HCT116 (cell line): ENCODE data around the gene PPP1R16B. TPM values are rescaled to one million over a fixed set of nuclear protein-coding genes. Genes with fewer than 3 reads are reported as not detected.

Experiments
- ATAC-seq: fragments of 200-7000 bp; cut with Tn5 transposase; 2 replicates; pipeline ENCODE4 v1.9.1; 2020; ENCODE audit warnings: mild to moderate bottlenecking, moderate library complexity
- BruUV-seq: library from RNA; stranded (reverse); fragments of 400-500 nt; replicated peaks from 2 replicates; lab custom pipeline; 2021; lab: Mats Ljungman, UMichigan
- CTCF ChIA-PET: fragments of 300-600 bp; sonication (Branson Sonifier 250); formaldehyde crosslinking; loops from one replicate; lab custom pipeline; 2021; ENCODE audit warnings: antibody characterized with exemption; lab: Charles Lee
- POLR2A ChIA-PET: fragments of 300-600, 350-600 bp; sonication (Branson Sonifier 250); formaldehyde crosslinking; loops from one replicate; lab custom pipeline; 2021; ENCODE audit warnings: antibody characterized with exemption; lab: Charles Lee
- RAD21 ChIA-PET, 2 experiments: fragments of 300-600 bp; sonication (Branson Sonifier 250); formaldehyde crosslinking; loops; one replicate each; lab custom pipeline; 2023; ENCODE audit warnings: low total read pairs in 2 of 2; ENCODE audit not compliant: uncharacterized antibody in 2 of 2, unreplicated experiment in 2 of 2, low non-redundant PET in 1 of 2; lab: Charles Lee
- DNase-seq: peaks from one replicate; pipeline ENCODE4 v3.0.0-alpha.2; 2010; ENCODE audit warnings: low read depth, low spot score
- H2AFZ ChIP-seq: fragments of 200-600 bp; shearing (Covaris generic), sonication (generic); 2 replicates; pipeline ENCODE4 v1.6.1; 2017; ENCODE audit warnings: low read depth, mixed run types, mixed read lengths, antibody characterized with exemption, low read length; ENCODE audit not compliant: poor library complexity, severe bottlenecking
- H3K27ac ChIP-seq: 2 replicates; pipeline ENCODE4 v1.5.1; 2012; ENCODE audit warnings: low read depth, low read length
- H3K27me3 ChIP-seq: fragments of 200-600 bp; sonication (generic); 2 replicates; pipeline ENCODE4 v1.6.1; 2016; ENCODE audit warnings: mixed run types, low read length, mixed read lengths; ENCODE audit not compliant: insufficient read depth
- H3K36me3 ChIP-seq, 2 experiments: fragments of 200-500 bp in 1 of 2; fragments of 200-600 bp in 1 of 2; sonication (Bioruptor generic) in 1 of 2; sonication (generic) in 1 of 2; 2 replicates each; pipeline versions ENCODE4 v1.5.1 to v1.6.1; 2014 to 2016; ENCODE audit warnings: low read length in 2 of 2, inconsistent platforms in 1 of 2, mixed read lengths in 1 of 2, mixed run types in 1 of 2; ENCODE audit not compliant: insufficient read depth in 2 of 2, control insufficient read depth in 1 of 2
- H3K4me1 ChIP-seq, 2 experiments: fragments of 200-600 bp in 1 of 2; sonication (generic) in 1 of 2; 2 replicates each; pipeline versions ENCODE4 v1.5.1 to v1.6.1; 2012 to 2017; ENCODE audit warnings: low read length in 2 of 2, inconsistent platforms in 1 of 2, mild to moderate bottlenecking in 1 of 2, mixed read lengths in 1 of 2, mixed run types in 1 of 2, moderate library complexity in 1 of 2; ENCODE audit not compliant: insufficient read depth in 2 of 2, control insufficient read depth in 1 of 2
- H3K4me2 ChIP-seq: fragments of 200-600 bp; sonication (generic); 2 replicates; pipeline ENCODE4 v1.6.1; 2017; ENCODE audit warnings: mixed run types, low read length, mixed read lengths
- H3K4me3 ChIP-seq, 2 experiments: fragments of 200-600 bp in 1 of 2; sonication (generic) in 1 of 2; replicated peaks in 1 of 2; 2 replicates each; pipeline ENCODE4 v1.5.1; 2011 to 2016; ENCODE audit warnings: low read length in 2 of 2, control low read depth in 1 of 2, low read depth in 1 of 2, mild to moderate bottlenecking in 1 of 2, mixed read lengths in 1 of 2, mixed run types in 1 of 2
- H3K79me2 ChIP-seq: fragments of 200-600 bp; sonication (generic); 2 replicates; pipeline ENCODE4 v1.6.1; 2017; ENCODE audit warnings: mild to moderate bottlenecking, mixed run types, low read length, moderate library complexity, mixed read lengths; ENCODE audit not compliant: insufficient read depth
- H3K9ac ChIP-seq: fragments of 200-600 bp; sonication (generic); 2 replicates; pipeline ENCODE4 v1.6.1; 2016; ENCODE audit warnings: low read length, mixed read lengths
- H3K9me2 ChIP-seq: fragments of 200-600 bp; sonication (generic), shearing (Covaris generic); 2 replicates; pipeline ENCODE4 v1.6.1; 2017; ENCODE audit warnings: mixed run types, mild to moderate bottlenecking, moderate library complexity; ENCODE audit not compliant: insufficient read depth
- H3K9me3 ChIP-seq, 2 experiments: fragments of 200-500 bp in 1 of 2; fragments of 200-600 bp in 1 of 2; sonication (Bioruptor generic) in 1 of 2; sonication (generic) in 1 of 2; 2 replicates each; pipeline ENCODE4 v1.6.1; 2014 to 2017; ENCODE audit warnings: low read length in 2 of 2, mixed read lengths in 2 of 2, inconsistent platforms in 1 of 2, low read depth in 1 of 2, mild to moderate bottlenecking in 1 of 2, mixed run types in 1 of 2, moderate library complexity in 1 of 2; ENCODE audit not compliant: control insufficient read depth in 1 of 2, insufficient read depth in 1 of 2
- H4K20me1 ChIP-seq: fragments of 200-600 bp; sonication (generic), shearing (Covaris generic); 2 replicates; pipeline ENCODE4 v1.6.1; 2017; ENCODE audit warnings: mixed run types, mild to moderate bottlenecking, moderate library complexity; ENCODE audit not compliant: insufficient read depth
- CEBPB ChIP-seq: IDR thresholded peaks from 2 replicates; pipeline ENCODE4 v1.6.1; 2012; ENCODE audit warnings: low read depth
- CTCF ChIP-seq, 3 experiments: fragments of 200-600 bp in 1 of 3; sonication (generic) in 1 of 3; IDR thresholded peaks in 2 of 3; conservative IDR thresholded peaks in 1 of 3; 2 replicates each; pipeline ENCODE4 v1.5.1; 2012 to 2017; ENCODE audit warnings: low read depth in 2 of 3, low read length in 2 of 3, antibody characterized with exemption in 1 of 3, borderline replicate concordance in 1 of 3, control low read depth in 1 of 3, mild to moderate bottlenecking in 1 of 3, mixed read lengths in 1 of 3, mixed run types in 1 of 3, moderate library complexity in 1 of 3; ENCODE audit not compliant: insufficient read depth in 1 of 3
- EGR1 ChIP-seq: IDR thresholded peaks from 2 replicates; pipeline ENCODE4 v1.6.1; 2012; ENCODE audit warnings: low read depth
- EZH2 ChIP-seq: fragments of 200-600 bp; sonication (generic); IDR thresholded peaks from 2 replicates; pipeline ENCODE4 v1.6.1; 2017; ENCODE audit warnings: antibody characterized with exemption, mixed run types
- EZH2phosphoT487 ChIP-seq: fragments of 200-600 bp; IDR thresholded peaks from 2 replicates; pipeline ENCODE4 v1.6.1; 2018; ENCODE audit warnings: antibody characterized with exemption, borderline replicate concordance
- JUND ChIP-seq: IDR thresholded peaks from 2 replicates; pipeline ENCODE4 v1.6.1; 2012
- POLR2A ChIP-seq: IDR thresholded peaks from 2 replicates; pipeline ENCODE4 v1.7.0; 2011; ENCODE audit warnings: borderline replicate concordance; ENCODE audit not compliant: insufficient read depth, insufficient read length; ENCODE audit errors: extremely low read depth
- REST ChIP-seq: IDR thresholded peaks from 2 replicates; pipeline ENCODE4 v1.6.1; 2012; ENCODE audit warnings: low read depth
- SIN3A ChIP-seq: IDR thresholded peaks from 2 replicates; pipeline ENCODE4 v1.6.1; 2012; ENCODE audit warnings: low read depth
- SP1 ChIP-seq: IDR thresholded peaks from 2 replicates; pipeline ENCODE4 v1.6.1; 2012; ENCODE audit warnings: low read depth
- ZNF274 ChIP-seq: fragments of 200-500 bp; sonication (Bioruptor generic); IDR thresholded peaks from 2 replicates; pipeline ENCODE4 v1.6.1; 2014; ENCODE audit warnings: mild to moderate bottlenecking, low read depth, low read length, inconsistent platforms
- intact Hi-C: fragments of 100-400 bp; cut with micrococcal nuclease; formaldehyde crosslinking; loops from 2 replicates; pipeline ENCODE4 v1.10.0; 2022
- total RNA-seq: library from RNA; stranded (reverse); gene quantifications from one replicate; pipeline ENCODE4 v1.2.1, GENCODE V29; 2021; ENCODE audit not compliant: unreplicated experiment
- TF ChIP-seq, protein P1 (sequence below): IDR thresholded peaks from 2 replicates; pipeline ENCODE4 v1.6.1; 2012

The PPP1R16B gene
- total RNA-seq, 1 experiment from 2014 or later: 0.52 TPM

- ChIA-PET RAD21 (no interaction called here), POLR2A (no interaction called here), CTCF (no interaction called here)
- Histone ChIP-seq H3K9me2 (no peaks in the 10 kb centered on the region), H3K36me3 (peaks cover 18 to 31% of the 10 kb centered on the region in 2 experiments; a peak in 3 of 4 replicates), H3K9me3 (no peaks in the 10 kb centered on the region), H3K27me3 (no peaks in the 10 kb centered on the region), H3K27ac (no peak overlapping the region), H4K20me1 (no peaks in the 10 kb centered on the region), H3K4me1 (peaks cover 44 to 56% of the 10 kb centered on the region in 2 experiments), H3K79me2 (no peaks in the 10 kb centered on the region), H3K4me2 (no peak overlapping the region), H3K4me3 (no peak overlapping the region), H2AFZ (no peak overlapping the region), H3K9ac (no peak overlapping the region)
- ATAC-seq (no peak), DNase-seq (no peak)
- intact Hi-C loops: no loop called here
- BruUV-seq: no TSS peak
- no peak for TF ChIP-seq EZH2phosphoT487
- TF ChIP-seq CTCF (IDR thresholded peaks at IDR 0.05 in 2 of 3, conservative IDR thresholded peaks at IDR 0.05 in 1 of 3; ENCODE audit: borderline replicate concordance in 1 of 3, insufficient read depth in 1 of 3, low read depth in 2 of 3, low read length in 2 of 3): no peak
- no peak for TF ChIP-seq SP1
- TF ChIP-seq CEBPB: no peak
- TF ChIP-seq, protein P1, sequence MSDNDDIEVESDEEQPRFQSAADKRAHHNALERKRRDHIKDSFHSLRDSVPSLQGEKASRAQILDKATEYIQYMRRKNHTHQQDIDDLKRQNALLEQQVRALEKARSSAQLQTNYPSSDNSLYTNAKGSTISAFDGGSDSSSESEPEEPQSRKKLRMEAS: no peak
- no peak for TF ChIP-seq JUND
- TF ChIP-seq SIN3A: no peak
- no peak for TF ChIP-seq EZH2
- no peak for TF ChIP-seq REST
- TF ChIP-seq POLR2A: no peak
- no peak for TF ChIP-seq EGR1
- no peak for TF ChIP-seq ZNF274
Observed at GRCh38 chr20:38776363-38776762, 29.1 kb upstream of the PPP1R16B start.
